Measurements from ENCODE around the gene SLC38A5.

- TF ChIP-seq EZH2 (IDR thresholded peaks at IDR 0.05; ENCODE audit: low read depth) = no peak
- TF ChIP-seq, protein P1, sequence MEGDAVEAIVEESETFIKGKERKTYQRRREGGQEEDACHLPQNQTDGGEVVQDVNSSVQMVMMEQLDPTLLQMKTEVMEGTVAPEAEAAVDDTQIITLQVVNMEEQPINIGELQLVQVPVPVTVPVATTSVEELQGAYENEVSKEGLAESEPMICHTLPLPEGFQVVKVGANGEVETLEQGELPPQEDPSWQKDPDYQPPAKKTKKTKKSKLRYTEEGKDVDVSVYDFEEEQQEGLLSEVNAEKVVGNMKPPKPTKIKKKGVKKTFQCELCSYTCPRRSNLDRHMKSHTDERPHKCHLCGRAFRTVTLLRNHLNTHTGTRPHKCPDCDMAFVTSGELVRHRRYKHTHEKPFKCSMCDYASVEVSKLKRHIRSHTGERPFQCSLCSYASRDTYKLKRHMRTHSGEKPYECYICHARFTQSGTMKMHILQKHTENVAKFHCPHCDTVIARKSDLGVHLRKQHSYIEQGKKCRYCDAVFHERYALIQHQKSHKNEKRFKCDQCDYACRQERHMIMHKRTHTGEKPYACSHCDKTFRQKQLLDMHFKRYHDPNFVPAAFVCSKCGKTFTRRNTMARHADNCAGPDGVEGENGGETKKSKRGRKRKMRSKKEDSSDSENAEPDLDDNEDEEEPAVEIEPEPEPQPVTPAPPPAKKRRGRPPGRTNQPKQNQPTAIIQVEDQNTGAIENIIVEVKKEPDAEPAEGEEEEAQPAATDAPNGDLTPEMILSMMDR (conservative IDR thresholded peaks at IDR 0.05) = no peak
These were observed 22.3 kb upstream of the SLC38A5 start for GRCh38 chrX:48492293-48492910.

Data from PC-9 (cell line).